Measurements from ENCODE around the gene FICD. TPM values are rescaled to one million over a fixed set of nuclear protein-coding genes. Genes with fewer than 3 reads are reported as not detected.
"Not testable (repeated sequence)": the region's sequence is repeated elsewhere in the genome, so short reads cannot be mapped to it uniquely, and the experiment has no call there.

The FICD gene
- total RNA-seq, 4 donors from 2014 or later, result 2.3 to 5.7 (median 3.9) TPM

DNA sequence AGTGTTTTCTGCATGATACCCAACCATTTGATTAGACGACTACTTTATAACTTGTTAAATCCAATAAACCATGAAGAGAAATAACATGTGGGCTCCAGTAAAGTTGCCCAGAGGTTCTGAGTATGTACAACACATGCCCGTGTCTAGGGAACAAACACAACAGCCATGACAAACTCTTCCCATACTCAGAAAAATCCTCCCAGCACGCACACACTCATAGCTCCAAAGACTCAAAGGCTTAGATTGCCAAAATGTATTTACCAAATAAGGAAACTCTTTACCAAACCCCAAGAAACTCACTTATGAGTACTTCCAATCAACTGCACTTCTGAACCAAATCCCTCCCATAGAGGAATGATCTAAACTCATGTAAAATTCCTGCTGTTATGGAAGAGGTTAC lies 28.6 kb downstream of the FICD start:
- TF ChIP-seq, protein P1, sequence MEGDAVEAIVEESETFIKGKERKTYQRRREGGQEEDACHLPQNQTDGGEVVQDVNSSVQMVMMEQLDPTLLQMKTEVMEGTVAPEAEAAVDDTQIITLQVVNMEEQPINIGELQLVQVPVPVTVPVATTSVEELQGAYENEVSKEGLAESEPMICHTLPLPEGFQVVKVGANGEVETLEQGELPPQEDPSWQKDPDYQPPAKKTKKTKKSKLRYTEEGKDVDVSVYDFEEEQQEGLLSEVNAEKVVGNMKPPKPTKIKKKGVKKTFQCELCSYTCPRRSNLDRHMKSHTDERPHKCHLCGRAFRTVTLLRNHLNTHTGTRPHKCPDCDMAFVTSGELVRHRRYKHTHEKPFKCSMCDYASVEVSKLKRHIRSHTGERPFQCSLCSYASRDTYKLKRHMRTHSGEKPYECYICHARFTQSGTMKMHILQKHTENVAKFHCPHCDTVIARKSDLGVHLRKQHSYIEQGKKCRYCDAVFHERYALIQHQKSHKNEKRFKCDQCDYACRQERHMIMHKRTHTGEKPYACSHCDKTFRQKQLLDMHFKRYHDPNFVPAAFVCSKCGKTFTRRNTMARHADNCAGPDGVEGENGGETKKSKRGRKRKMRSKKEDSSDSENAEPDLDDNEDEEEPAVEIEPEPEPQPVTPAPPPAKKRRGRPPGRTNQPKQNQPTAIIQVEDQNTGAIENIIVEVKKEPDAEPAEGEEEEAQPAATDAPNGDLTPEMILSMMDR (IDR thresholded peaks at IDR 0.05), result no peak
- TF ChIP-seq POLR2A (IDR thresholded peaks at IDR 0.05) (no peak), EP300 (IDR thresholded peaks at IDR 0.05) (no peak), POLR2AphosphoS5 (IDR thresholded peaks at IDR 0.05) (no peak)
- 82% methylated on average over 3 of the region's 3 CpGs for WGBS
- H3K4me1 ChIP-seq, result no peaks in the 10 kb centered on the region
- no peaks in the 10 kb centered on the region for H3K9me3 ChIP-seq
- no peaks in the 10 kb centered on the region for H3K27me3 ChIP-seq
- DNase-seq (ENCODE audit: low spot score in 2 of 2), result no peak
- no peak overlapping the region for H3K4me3 ChIP-seq
- H3K27ac ChIP-seq, result no peak overlapping the region
- peaks cover 53% of the 10 kb centered on the region for H3K36me3 ChIP-seq

DNA sequence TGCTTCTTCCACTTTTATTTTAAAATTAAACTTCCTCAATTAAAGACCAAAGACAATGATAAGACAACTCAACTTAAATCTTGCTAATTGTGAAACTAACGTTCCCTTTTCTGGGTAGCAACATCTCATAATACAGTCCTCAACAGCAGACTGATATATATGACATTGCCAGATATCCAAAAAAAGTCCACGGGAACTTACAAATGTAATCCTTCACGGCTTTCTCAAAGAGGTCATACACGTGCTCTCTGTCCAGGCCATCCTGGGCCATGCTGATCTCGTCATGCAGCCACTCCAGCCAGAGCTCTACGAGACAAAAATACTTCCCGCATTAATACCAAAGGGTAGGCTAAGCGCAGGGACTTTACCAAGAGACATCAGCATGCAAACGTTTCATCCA lies 32.6 kb downstream of the FICD start:
- 85% methylated on average over 9 of the region's 9 CpGs for WGBS
- H3K9me3 ChIP-seq, result no peaks in the 10 kb centered on the region
- H3K27me3 ChIP-seq, result no peaks in the 10 kb centered on the region
- H3K4me1 ChIP-seq, result peaks cover 12% of the 10 kb centered on the region
- H3K36me3 ChIP-seq, result peaks cover 50% of the 10 kb centered on the region
- no peak overlapping the region for H3K4me3 ChIP-seq
- no peak overlapping the region for H3K27ac ChIP-seq
- TF ChIP-seq EP300 (IDR thresholded peaks at IDR 0.05) (no peak), POLR2A (IDR thresholded peaks at IDR 0.05) (no peak), POLR2AphosphoS5 (IDR thresholded peaks at IDR 0.05) (no peak)
- TF ChIP-seq, protein P1 (IDR thresholded peaks at IDR 0.05), result no peak
- DNase-seq (ENCODE audit: low spot score in 2 of 2), result no peak

DNA sequence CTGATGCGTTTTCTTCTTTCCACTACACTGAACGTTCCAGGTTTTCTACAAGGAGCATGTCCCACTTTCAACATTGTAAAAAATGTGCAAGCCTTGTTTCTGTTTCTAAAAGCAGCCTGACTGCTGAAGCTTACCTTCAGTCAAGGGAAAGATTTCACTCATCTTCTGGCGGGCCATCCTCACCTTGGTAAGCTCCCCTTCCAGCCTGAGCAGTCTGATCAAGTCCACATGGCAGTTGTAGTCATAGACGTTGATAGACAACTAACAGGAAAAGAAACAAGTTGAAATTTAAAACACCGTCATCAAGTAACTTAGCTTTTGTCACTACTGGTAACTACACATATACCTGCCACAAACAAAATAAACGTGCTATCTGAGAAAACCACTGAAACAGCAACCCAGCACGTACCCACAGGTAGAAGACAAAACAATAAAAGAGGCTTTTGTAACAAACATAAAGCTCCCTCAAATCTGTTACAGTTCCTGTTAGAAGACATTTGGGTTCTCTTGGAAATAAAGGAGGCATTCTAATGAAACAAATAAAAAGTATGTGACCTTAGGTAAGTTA lies 34.0 kb downstream of the FICD start:
- Histone ChIP-seq H3K4me1 (peaks cover 21% of the 10 kb centered on the region), H3K36me3 (peaks cover 39% of the 10 kb centered on the region), H3K4me3 (no peak overlapping the region), H3K9me3 (no peaks in the 10 kb centered on the region), H3K27me3 (no peaks in the 10 kb centered on the region), H3K27ac (no peak overlapping the region)
- WGBS, result 74% methylated on average over 7 of the region's 7 CpGs
- no peak for DNase-seq (ENCODE audit: low spot score in 2 of 2)
- TF ChIP-seq POLR2A (IDR thresholded peaks at IDR 0.05), result no peak
- TF ChIP-seq EP300 (IDR thresholded peaks at IDR 0.05), result no peak
- TF ChIP-seq POLR2AphosphoS5 (IDR thresholded peaks at IDR 0.05), result no peak
- TF ChIP-seq, protein P1 (IDR thresholded peaks at IDR 0.05), result no peak

DNA sequence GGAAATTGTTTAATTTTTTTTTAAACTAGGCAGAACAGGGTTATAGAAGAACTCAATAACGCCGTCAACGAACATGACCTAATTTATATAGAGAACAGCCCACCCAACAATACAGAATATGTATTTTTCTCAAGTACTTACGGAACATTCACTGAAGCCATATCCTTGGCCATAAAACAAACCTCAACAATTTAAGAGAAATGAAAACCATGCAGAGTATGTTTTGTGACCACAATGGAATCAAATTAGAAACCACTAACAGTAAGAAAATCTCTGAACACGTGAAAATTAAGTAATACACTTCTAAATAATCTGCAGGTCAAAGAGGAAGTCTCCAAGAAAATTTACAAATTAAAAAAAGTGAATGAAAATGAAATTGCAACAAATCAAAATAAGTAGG lies 36.5 kb downstream of the FICD start:
- TF ChIP-seq POLR2AphosphoS5 (IDR thresholded peaks at IDR 0.05), result no peak

DNA sequence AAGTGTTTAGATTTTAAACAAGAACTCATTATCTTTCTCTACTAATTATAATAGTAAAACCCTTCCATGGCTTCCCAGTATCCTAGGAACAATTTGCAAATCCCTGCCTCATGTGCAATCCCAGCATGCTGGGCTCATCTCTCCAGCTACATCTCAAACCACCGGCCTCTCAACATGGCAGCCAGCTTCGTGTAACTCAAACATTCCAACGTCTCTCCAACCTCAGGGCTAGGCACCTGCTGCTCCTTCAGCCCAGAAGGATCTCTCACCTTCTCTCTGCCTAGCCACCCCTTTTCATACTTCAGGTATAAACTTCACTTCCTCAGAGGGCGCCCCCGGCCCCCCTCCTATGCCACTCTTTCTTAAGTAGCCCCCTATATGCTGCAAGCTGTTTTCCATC lies 38.7 kb downstream of the FICD start:
- Histone ChIP-seq H3K4me3 (no peak overlapping the region), H3K27me3 (no peaks in the 10 kb centered on the region), H3K27ac (no peak overlapping the region), H3K36me3 (no peaks in the 10 kb centered on the region), H3K4me1 (peaks cover 54% of the 10 kb centered on the region), H3K9me3 (no peaks in the 10 kb centered on the region)
- WGBS, result 96% methylated on average over 5 of the region's 5 CpGs
- no peak for DNase-seq (ENCODE audit: low spot score in 2 of 2)
- no peak for TF ChIP-seq EP300 (IDR thresholded peaks at IDR 0.05)
- no peak for TF ChIP-seq POLR2AphosphoS5 (IDR thresholded peaks at IDR 0.05)
- TF ChIP-seq POLR2A (IDR thresholded peaks at IDR 0.05), result no peak
- TF ChIP-seq, protein P1 (IDR thresholded peaks at IDR 0.05), result no peak

More for the DNA sequence above, 36.5 kb downstream of the FICD start:
- Histone ChIP-seq H3K9me3 (no peaks in the 10 kb centered on the region), H3K36me3 (peaks cover 16% of the 10 kb centered on the region), H3K4me3 (no peak overlapping the region), H3K27me3 (no peaks in the 10 kb centered on the region), H3K4me1 (peaks cover 34% of the 10 kb centered on the region), H3K27ac (no peak overlapping the region)
- 66% methylated on average over 5 of the region's 5 CpGs for WGBS
- no peak for DNase-seq (ENCODE audit: low spot score in 2 of 2)

DNA sequence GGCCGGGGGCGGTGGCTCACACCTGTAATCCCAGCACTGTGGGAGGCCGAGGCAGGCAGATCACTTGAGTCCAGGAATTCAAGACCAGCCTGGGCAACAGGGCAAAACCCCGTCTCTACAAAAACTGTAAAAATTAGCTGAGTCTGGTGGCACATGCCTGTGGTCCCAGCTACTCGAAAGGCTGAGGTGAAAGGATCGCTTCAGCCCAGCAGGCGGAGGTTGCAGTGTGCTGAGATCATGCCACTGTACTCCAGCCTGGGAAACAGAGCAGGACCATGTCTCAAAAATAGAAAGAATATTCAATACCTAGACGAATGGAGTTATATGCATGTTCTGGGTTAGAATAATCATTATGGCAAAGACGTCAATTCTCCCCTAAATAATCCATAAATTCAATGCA lies 40.3 kb downstream of the FICD start:
- H3K27ac ChIP-seq; H3K36me3 ChIP-seq; H3K27me3 ChIP-seq; H3K9me3 ChIP-seq; H3K4me3 ChIP-seq; DNase-seq (ENCODE audit: low spot score in 2 of 2): not testable (repeated sequence)
- H3K4me1 ChIP-seq, result peaks cover 70% of the 10 kb centered on the region
- 90% methylated on average over 9 of the region's 9 CpGs for WGBS
